HFFc6 (cell line): ENCODE measurements around the gene LRRIQ4. TPM values are rescaled to one million over a fixed set of nuclear protein-coding genes. Genes with fewer than 3 reads are reported as not detected.

Source experiments
- DNase-seq: peaks from one replicate; pipeline ENCODE4 v3.0.0-alpha.2; 2018
- H3K27ac Mint-ChIP-seq: 2 replicates; pipeline ENCODE4 v1.8.0; 2020; ENCODE audit warnings: mild to moderate bottlenecking, mixed read lengths
- H3K27me3 Mint-ChIP-seq: 2 replicates; pipeline ENCODE4 v1.8.0; 2021; ENCODE audit warnings: mild to moderate bottlenecking, moderate library complexity, mixed read lengths; ENCODE audit not compliant: insufficient read depth
- H3K36me3 Mint-ChIP-seq: 2 replicates; pipeline ENCODE4 v1.8.0; 2021; ENCODE audit warnings: low read depth, mixed read lengths
- H3K4me1 Mint-ChIP-seq: 2 replicates; pipeline ENCODE4 v1.8.0; 2020; ENCODE audit warnings: low read depth, mixed read lengths
- H3K4me3 Mint-ChIP-seq: 2 replicates; pipeline ENCODE4 v1.8.0; 2020; ENCODE audit warnings: mild to moderate bottlenecking, moderate library complexity, mixed read lengths
- H3K9me3 Mint-ChIP-seq: 2 replicates; pipeline ENCODE4 v1.8.0; 2020; ENCODE audit warnings: mild to moderate bottlenecking, mixed read lengths
- CTCF ChIP-seq: fragments of 200-600 bp; sonication (generic); IDR thresholded peaks from 2 replicates; pipeline ENCODE4 v1.5.0; 2021; ENCODE audit warnings: antibody characterized with exemption, mild to moderate bottlenecking
- total RNA-seq, 6 experiments: library from RNA; stranded (reverse); fragmentation: NEBNext Ultra II Directional; extraction: Animal tissue kit (Norgen Biotek cat#: 25700); gene quantifications; 2 replicates in 1 of 6; 3 replicates in 5 of 6; pipeline ENCODE4 v1.2.3, GENCODE V29; 2021

LRRIQ4 gene
- total RNA-seq, 6 experiments from 2014 or later: not detected

- no peak for DNase-seq
These were observed 21.8 kb upstream of the LRRIQ4 start for GRCh38 chr3:169790687-169791429.

GRCh38 chr3:169792359-169792758 lies 20.3 kb upstream of the LRRIQ4 start:
- no peaks in the 10 kb centered on the region for H3K9me3 Mint-ChIP-seq
- no peaks in the 10 kb centered on the region; the same call in 1 of the 2 replicates for H3K27me3 Mint-ChIP-seq
- DNase-seq: no peak
- H3K36me3 Mint-ChIP-seq: peaks cover 25% of the 10 kb centered on the region
- no peak overlapping the region for H3K27ac Mint-ChIP-seq
- no peak for TF ChIP-seq CTCF
- no peak overlapping the region for H3K4me3 Mint-ChIP-seq
- peaks cover 16% of the 10 kb centered on the region for H3K4me1 Mint-ChIP-seq

More at GRCh38 chr3:169790687-169791429, 21.8 kb upstream of the LRRIQ4 start:
- H3K9me3 Mint-ChIP-seq: no peaks in the 10 kb centered on the region
- TF ChIP-seq CTCF: no peak
- peak overlapping the region; percentile 5 for H3K27ac Mint-ChIP-seq
- H3K4me3 Mint-ChIP-seq: no peak overlapping the region
- H3K36me3 Mint-ChIP-seq: peaks cover 35% of the 10 kb centered on the region
- H3K4me1 Mint-ChIP-seq: peaks cover 16% of the 10 kb centered on the region
- H3K27me3 Mint-ChIP-seq: no peaks in the 10 kb centered on the region; the same call in 1 of the 2 replicates

GRCh38 chr3:169804681-169805080 lies 8.0 kb upstream of the LRRIQ4 start:
- no peak for TF ChIP-seq CTCF
- Mint-ChIP-seq H3K27me3 (no peaks in the 10 kb centered on the region; the same call in 1 of the 2 replicates), H3K27ac (no peak overlapping the region), H3K4me3 (no peak overlapping the region), H3K4me1 (peaks cover 6% of the 10 kb centered on the region; the same call in 1 of the 2 replicates), H3K36me3 (no peaks in the 10 kb centered on the region), H3K9me3 (no peaks in the 10 kb centered on the region)
- no peak for DNase-seq

GRCh38 chr3:169809230-169809795 lies 3.4 kb upstream of the LRRIQ4 start:
- no peak for TF ChIP-seq CTCF
- H3K27me3 Mint-ChIP-seq: no peaks in the 10 kb centered on the region
- H3K4me3 Mint-ChIP-seq: no peak overlapping the region

GRCh38 chr3:169811631-169812331 lies 889 bp upstream of the LRRIQ4 start:
- Mint-ChIP-seq H3K4me1 (peaks cover 30% of the 10 kb centered on the region), H3K36me3 (peaks cover 13% of the 10 kb centered on the region), H3K9me3 (peaks cover 15% of the 10 kb centered on the region), H3K27me3 (peaks cover 2% of the 10 kb centered on the region; the same call in 1 of the 2 replicates), H3K4me3 (peak overlapping the region; percentile 87), H3K27ac (peak overlapping the region; percentile 82)
- TF ChIP-seq CTCF: no peak
- peak; percentile 60 for DNase-seq

More at GRCh38 chr3:169809230-169809795, 3.4 kb upstream of the LRRIQ4 start:
- DNase-seq: no peak
- no peaks in the 10 kb centered on the region; the same call in 1 of the 2 replicates for H3K9me3 Mint-ChIP-seq
- H3K27ac Mint-ChIP-seq: no peak overlapping the region
- H3K4me1 Mint-ChIP-seq: peaks cover 30% of the 10 kb centered on the region
- no peaks in the 10 kb centered on the region for H3K36me3 Mint-ChIP-seq
